ENCODE measurements around the gene TWIST2.

TWIST2 gene

DNA sequence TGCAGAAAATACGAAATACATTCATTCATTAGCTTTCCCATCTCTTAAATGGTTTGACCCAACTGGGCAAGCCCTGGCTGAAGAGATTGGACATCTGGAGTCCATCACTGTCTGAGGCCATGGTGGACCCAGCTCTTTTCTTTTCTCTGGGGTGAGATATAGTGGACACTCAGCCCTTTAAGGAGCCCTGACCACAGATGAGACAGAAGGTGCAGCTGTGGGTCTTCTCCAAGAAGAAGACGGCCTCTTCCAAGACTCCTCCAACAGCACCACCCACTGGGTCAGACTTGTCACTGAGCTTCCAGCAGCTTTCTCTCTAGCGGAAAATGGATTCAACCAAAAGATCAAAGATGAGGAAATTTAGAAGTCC, 27.2 kb downstream of the TWIST2 start:
- DNase-seq, result no peak

DNA sequence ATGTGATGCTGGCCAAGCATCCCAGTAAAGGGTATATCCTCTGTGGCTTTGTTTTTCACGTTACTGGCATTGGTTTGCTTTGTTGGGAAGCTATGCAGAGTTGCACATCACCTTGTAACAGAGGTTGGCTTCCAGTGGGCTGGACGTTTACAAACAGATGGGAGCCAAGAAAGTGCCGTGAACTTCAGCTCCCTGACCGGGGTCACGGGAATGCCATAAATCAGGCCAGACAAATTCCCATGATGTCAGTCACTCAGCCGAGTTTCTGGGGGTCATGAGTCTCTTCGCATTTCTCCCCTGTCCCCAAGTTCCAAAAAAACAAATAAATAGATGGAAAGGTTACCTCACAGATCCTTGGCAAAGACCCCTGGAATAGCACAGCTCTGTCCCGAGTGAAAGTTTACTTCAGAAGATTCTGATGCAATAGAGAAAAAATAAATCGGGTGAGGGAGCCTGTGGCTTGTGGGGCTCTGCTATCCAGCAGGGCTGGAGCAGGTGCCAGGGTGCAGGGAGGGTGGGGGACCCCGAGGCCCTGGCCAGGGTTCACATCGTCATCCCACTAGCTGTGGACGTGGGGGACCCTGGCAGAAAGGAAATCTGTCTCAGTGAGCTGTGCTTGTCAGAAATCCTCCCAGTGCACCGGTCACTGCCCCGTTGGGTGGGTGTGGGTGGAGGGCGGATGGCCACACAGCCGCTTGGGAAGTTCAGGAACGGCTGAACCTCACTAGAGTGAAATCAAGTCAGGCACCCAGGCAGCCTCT, 27.8 kb downstream of the TWIST2 start:
- DNase-seq, result no peak

DNA sequence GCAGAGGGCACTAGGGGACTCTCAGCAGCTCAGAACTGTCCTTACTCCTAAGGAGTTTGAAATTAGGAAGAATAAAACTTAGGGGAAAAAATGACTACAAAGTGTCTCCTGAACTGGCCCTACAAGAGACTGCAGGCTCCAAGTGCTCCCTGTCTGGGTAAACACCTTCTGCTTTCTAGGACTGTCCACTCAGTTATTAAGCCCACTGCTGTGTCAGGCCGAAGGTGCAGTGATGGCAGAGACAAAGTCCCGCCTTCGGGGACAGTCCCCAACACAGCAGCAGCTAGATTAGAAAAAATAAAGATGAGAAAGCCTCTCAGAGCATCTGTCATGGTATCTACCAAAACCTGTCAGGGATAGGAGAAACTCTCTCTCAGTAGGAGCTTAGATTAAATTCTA, 28.3 kb downstream of the TWIST2 start:
- no peak for DNase-seq

DNA sequence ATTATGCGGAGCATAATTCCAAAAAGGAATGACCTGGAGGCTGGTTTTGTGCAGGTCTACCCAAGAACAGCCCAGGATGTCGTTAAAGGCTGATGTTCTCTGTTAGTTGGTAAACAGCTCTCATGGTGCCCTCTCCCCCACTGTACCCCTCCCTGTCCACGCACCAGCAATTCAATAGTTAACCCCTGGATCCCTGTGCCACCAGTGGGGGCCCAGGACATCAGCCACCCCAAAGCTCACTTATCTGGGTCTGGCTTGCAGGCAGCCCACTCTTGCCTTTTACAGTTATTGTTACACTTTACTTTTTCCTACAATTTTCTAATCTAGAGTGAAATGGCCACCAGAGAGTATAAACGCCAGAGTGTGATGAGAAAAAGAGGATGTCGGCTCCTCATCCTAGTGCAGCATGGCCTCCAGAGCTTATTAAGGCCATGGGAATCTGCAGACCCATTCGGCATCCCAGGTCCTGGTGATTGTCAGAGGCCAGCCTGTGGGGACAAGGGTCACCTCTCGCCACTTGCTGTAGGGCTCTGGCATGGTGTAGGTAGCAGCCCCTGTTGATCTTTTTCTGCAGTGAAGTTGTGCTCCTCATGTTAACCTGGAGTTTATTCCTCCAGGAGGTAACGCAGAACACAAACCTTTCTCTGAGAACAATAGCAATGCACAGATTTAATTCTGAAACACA, 30.3 kb downstream of the TWIST2 start:
- DNase-seq, result no peak

DNA sequence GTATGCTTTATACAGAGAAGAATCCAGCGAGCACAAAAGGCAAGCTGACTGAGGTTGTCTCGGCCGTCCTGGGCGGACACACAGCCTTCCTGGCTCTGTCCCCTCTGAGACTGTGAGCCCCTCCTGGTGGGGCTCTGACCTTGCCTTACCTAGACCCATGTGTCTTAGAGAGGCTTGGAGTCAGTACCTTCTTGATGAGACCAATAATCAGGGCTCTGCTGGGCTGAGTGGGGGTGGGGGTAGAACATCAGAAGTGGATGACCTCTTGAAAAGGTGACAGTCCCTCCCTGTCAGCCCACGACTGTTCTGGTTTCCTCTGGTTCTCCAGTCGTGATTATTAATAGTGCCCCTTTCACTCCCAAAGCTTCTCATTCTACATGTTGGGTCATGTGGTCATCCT, 31.2 kb downstream of the TWIST2 start:
- no peak for DNase-seq

DNA sequence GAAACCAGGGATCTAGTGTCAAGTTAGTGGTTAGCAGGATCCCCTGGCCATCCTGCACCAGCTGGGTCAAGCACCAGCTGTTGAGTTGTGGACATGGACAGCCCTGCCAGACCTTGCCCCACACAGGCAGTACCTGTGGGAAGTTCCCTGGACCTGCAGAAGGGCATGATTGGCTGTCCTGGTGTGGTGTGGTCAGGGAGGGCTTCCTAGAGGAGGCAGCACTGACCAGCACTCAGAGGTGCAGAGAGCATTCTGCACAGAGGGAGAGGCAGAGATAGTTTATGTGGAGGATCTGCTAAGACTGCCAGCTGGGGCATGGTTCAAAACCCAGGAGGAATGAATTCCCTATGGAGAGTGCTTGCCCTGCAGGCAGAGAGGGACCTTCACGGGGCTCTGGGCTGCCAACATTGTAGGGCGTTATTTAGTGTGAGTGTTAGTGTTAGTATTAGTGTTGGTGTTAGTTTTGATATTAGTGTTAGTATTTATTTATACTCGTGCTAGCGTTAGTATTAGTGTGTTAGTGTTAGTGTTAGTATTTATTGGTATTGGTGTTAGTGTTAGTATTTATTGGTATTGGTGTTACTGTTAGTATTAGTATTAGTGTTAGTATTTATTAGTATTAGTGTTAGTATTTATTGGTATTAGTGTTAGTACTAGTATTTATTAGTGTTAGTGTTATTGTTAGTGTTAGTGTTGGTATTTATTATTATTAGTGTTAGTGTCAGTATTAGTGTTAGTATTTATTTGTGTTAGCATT, 31.9 kb downstream of the TWIST2 start:
- peak; percentile 15 for DNase-seq

DNA sequence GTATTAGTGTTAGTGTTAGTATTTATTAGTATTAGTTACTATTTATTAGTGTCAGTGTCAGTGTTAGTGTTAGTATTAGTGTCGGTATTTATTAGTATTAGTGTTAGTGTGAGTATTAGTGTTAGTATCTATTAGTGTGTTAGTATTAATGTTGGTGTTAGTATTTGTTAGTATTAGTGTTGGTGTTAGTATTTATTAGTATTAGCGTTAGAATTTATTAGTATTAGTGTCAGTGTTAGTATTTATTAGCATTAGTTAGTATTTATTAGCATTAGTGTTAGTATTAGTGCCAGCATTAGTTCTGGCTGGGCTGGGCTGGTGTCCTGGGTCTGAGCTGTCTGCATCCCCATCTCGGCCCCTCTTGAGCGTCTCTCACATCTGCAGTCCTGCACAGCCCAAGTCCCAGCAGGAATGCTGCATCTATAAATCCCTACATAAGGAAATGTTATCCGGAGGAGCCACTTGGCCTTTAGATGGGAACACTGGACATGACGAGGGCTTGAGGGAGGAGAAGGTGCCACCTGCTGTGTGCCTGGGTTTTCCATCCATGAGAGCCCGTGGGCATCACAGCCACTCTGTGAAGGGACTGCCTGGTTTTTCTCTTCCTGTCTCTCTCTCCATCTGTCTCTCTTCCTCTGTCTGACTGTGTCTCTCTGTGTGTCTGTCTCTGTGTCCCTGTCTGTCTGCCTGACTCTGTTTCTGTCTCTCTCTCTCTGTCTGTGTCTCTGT, 33.6 kb downstream of the TWIST2 start:
- DNase-seq, result peak; percentile 16

DNA sequence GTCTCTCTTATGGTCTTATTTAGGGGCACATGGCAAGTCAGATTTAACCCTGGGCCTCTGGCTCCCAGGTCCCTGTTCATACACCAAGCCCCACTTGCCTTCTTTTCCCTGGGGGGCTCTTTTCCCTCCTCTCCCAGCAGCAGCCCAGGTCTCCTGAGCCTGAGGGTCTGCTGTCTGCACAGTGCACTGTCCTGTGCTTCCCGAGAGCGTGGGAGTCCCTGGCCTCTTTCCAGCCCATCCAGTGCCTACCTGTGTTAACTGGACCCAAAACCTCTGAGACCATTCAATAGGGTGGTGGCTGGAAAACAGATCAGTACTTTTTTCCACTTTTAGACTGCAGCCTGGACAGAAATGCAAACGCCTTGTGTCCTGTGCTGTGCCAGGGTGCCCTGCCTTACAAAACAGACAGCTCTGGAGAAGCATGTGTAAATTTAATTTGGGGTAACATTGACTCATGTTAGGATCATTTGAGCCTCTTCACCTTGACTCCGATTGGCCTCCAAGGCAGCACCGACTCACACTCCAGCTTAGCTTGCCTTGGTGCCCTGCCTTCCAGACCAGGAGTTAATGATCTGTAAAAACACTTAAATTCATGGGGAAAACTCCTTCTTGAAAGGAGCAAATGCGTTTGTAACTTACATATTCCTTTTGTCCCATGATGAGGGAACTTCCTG, 34.3 kb downstream of the TWIST2 start:
- DNase-seq, result no peak

DNA sequence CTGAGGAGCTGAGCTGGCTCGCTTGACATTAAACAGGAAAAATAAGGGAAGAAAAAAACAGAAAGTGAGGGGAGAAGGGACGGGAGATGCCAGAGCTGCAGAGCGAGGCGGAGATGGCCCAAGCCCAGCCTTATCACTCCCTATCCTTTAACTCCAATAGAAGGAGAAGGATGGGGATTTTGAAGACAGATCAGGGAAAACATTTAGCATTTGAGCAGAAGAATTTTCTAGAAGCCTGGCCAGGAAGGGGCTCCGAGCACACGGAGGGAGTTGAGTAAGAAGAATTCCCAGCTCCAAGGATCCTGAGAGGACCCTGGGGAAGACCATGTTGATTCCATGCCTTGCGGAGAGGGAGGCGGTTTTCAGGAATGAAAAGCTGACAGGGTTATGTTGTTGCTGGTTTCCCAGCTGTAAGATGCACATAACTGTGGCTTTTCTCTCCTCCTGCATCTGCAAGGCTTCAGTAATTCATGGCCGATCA, 35.6 kb downstream of the TWIST2 start:
- DNase-seq, result no peak

DNA sequence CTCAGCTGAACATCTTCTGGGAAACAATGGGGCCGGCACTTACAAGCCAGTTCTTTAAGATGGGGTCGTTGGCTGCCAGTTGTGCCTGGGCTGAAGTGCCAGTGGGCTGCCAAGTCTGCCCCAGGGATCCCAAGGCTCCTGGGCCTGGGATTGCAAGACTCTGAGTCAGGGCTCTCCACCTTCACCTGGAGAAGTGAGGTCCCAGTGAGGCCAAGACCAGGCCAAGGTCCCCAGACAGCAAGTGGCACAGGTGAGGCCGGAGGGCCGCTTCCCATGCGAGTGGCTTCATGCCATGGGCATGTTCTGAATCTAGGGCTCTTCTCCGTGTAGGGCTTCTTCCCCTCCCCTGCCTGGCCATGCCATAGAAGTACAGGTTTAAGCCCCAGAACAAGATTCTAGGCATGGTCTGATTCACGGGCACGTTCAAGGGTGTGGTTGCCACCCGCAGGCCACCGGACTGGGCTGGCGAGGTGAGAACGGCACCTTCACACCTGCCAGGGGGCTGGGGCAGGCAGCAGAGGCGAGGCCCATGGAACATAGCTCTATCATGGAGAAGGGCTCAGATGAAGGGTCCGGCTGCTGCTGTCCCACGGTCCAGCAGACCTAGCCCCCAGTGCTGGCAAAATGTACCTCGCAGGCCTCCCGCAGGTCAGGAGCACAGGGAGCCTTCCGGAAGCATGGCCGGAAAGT, 36.4 kb downstream of the TWIST2 start:
- no peak for DNase-seq

DNA sequence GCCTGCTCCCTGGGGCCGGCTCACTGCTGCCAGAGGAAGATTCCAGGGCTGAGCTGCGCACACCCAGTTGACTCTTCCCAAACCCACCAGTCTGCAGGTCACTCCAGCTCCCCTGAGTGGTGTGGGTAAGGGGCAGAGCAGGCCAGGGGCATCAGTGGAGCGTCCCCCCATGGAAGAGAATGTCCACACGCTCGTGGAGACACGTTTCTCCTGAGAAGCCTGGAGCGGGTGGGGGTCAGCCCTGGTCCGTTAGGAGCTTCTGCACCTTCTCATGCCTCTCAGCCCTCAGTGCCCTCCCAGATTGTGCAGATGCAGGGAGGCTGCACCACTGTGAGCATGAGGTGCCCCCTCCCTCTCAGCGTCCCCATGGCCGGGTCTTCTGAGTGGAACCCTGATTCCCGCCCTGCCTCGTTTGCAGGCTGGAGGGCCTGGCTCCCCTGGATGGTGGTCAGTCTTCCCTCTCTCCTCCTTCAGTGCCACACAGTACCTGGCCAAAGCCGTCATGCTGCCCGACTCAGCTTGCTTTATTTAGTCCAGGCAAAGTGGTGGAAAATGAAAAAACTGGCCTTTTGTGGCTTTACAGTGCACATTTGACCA, 37.0 kb downstream of the TWIST2 start:
- DNase-seq, result no peak

DNA sequence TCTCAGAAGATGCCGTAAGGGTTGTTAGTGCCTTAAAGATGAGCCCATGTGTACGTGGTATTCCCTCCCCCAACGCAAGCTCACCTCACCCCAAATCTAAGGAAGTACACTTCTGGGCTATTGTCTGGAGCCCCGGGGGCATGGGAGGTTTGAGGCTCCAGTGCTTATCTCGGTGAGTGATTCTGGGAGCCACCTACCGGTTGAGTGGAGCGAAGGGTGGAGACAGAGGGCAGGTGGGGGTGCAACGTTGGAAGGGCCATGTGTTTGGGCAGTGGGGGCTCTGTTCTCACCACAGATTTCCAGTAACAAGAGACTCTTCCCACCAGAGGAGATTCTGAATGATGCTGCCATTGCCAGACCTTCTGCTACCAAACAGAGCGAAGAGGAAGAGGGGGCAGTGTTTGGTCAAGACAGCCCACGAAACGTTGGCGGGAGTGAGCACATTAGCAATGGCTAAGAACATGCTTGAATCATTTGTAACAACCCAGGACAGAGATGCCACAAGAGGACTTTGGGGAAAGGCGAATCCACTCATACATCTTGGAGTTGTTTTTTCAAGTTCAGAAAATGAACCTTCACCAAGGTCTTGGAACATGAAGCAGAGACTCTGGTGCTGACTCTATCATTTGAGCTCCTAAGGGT, 38.7 kb downstream of the TWIST2 start:
- no peak for DNase-seq

DNA sequence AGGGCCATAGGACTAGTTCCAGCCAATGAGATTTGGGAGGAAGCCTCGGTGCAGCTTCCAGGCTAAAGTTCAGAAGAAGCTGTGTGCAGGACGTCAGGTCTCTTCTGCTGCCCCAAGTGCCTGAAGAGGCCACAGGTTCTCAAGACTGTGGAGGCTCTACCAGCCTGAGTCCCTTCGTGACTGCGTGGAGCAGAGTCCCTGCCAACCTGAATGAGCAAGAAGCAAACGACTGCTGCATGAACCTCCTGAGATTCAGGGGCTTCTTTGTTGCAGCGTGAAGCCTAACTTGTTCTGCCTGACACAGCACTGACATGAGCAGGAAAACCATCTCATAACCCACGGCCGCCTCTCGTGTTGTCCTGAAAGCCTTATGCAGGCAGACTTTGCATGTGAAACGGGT, 39.7 kb downstream of the TWIST2 start:
- DNase-seq, result no peak

DNA sequence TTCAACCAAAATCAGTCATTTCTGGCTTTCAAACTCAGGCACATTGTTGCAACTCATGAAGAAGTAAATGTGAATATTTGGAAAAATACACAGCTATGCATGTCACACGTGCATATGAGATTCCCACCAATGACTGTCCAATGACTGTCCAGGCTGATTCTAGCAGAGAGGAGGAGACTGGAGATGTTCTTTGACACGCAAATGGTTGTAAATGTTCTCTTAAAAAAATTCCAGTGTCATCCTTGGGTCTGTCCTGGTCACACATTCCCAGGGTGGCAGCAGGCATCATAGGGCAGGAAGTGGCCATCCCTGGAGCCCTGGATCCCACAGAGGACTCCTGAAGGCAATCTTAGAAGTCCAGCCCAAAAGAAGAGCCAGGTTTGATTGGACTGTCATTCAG, 40.9 kb downstream of the TWIST2 start:
- DNase-seq, result no peak

DNA sequence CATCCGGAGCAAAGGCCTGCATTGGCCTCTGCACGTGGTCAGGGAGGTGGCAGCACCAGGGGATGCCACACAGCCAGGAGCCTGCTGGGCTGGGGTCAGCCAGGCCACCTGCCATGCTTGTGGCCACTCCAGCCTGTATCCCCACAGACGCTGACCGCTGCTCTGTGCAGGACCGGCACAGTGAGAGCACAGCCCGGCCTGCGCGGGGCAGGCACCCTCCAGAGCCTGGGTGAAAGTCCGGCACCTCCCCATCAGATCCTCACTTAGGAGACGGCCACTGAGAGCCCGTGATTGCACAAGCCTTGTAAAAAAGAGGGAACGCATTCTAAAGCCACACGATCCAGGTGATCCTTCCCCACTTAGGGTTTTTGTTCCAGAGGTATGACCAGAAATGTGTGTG, 42.2 kb downstream of the TWIST2 start:
- no peak for DNase-seq

DNA sequence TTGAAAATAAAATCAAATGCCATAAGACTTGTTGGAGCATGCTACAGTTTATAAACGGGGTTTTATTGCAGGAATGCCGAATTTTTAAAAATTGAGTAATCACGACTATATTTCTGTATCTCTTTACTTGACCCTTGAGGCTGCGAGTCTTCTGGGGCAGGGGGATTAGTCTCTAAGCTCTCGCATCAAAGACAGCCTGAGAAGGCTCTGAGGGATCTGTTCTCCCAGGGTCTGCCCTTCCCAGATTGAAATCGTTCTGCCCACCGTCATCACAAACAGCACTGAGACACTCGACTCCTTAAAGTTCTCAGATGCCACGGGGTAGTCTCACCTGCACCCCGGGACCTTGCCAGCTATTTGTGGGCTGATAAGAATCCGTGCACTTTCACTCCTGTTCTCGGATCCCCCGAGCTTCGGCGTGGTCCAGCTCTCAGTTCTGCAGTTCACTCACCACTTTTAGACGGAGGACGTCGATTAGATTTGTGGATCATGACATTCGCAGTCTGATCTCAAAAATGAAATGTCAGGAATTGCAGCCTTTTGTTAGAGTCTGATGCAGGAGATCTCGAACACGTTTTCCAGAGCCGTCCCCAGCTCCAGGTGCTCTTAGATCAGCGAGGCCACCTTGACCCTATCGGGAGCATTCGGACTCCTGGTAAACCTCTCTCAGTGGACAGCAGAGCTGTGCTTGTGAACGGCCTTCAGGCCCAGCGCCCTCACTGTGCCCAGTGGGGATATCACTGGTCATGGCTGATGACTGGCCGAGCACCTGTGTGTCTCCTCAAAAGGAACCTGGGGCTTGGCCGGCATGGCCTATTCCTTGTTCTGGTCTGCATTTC, 43.0 kb downstream of the TWIST2 start:
- DNase-seq, result no peak

DNA sequence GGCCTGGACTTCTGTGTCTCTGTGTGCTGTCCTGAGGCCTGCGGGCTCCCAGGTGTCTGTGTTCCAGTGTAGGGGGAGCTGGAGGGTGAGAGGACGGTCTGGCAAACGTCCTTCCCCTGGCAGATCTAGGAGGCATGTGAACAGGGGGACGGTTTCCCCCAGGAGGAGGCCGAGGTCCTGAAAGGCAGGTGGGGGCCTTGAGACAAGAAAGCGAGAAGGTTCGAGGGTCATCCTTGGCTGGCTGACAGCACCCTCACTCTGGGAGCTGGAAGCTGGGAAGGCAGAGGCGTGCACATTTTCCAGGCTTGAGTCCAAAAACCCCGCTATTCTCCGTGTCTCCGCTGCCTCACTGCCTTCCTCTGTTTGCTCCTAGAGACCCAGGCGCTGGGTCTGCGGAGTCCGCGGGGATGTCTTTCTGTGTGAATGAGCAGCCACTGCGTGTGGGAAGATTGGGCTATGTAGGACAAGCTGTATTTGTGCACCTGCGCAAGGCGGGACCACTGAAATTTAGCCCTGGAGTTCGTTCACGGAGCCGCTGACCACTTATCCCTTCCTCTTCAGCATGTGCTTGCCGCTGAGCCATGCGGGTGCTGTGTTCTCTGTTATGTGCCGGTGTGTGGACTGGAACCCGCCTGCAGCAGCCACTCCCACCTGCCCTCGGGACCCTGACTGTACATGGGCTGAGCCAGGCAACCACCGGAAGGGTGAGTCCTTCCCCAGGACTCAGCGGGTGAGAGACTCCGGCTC, 43.7 kb downstream of the TWIST2 start:
- no peak for DNase-seq

DNA sequence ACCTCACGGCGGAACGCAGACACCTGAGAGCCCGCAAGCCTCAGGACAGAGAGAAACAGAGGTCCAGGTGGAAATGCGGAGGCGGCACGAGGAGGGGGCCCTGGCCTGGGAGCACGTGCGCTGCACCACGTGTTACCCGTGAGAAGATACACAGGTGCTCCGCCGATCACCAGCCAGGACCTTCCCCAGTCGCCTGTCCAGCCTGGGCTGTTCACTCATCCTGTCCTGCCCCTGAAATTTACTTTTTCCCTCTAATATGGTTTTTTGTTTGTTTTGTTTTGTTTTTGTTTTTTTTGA, 44.3 kb downstream of the TWIST2 start:
- no peak for DNase-seq

DNA sequence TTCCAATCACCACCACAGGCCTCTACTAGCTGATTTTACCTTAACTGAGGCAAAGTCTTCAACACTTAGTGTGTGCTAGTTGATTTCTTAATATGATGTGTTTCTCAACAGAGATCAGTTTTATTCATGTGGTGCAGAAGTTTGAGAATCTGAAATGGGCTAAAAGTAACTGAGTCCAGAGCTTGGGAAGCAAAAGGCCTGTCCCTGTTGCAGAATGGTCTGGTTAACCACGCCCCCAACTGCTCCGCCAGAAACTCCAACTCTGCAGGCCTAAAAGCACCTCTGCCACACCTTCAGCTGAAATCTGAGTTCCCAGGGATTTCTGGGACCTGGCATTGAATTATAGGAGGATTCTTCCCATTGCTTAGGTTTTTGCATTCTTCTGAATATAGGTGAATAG, 44.9 kb downstream of the TWIST2 start:
- DNase-seq, result no peak
